Natural killer cell (primary cell): Measurements from ENCODE around the gene MPC1L. TPM values are rescaled to one million over a fixed set of nuclear protein-coding genes. Genes with fewer than 3 reads are reported as not detected.

Experiments
- ATAC-seq, 3 donors: fragments of 150-1000 bp in 2 of 3; fragments of 200-7000 bp in 1 of 3; cut with Tn5 transposase; 1 replicate in 1 of 3; 2 replicates in 2 of 3; pipeline ENCODE4 v1.10.0; 2021; ENCODE audit warnings: mild to moderate bottlenecking in 2 of 3, moderate library complexity in 2 of 3
- DNase-seq, 2 donors: peaks; one replicate each; pipeline versions ENCODE4 v3.0.0 to v3.0.0-alpha.2; 2013 to 2021; ENCODE audit warnings: mixed read lengths in 1 of 2
- H3K27ac ChIP-seq: one replicate; pipeline ENCODE4 v1.5.1; 2013; ENCODE audit warnings: mild to moderate bottlenecking, low read length
- H3K27me3 ChIP-seq: one replicate; pipeline ENCODE4 v1.6.1; 2013; ENCODE audit warnings: low read length; ENCODE audit not compliant: control insufficient read depth, insufficient read depth
- H3K36me3 ChIP-seq: one replicate; pipeline ENCODE4 v1.6.1; 2013; ENCODE audit warnings: low read length; ENCODE audit not compliant: control insufficient read depth, insufficient read depth
- H3K4me1 ChIP-seq: one replicate; pipeline ENCODE4 v1.6.1; 2013; ENCODE audit warnings: low read length; ENCODE audit not compliant: control insufficient read depth, insufficient read depth
- H3K4me3 ChIP-seq: one replicate; pipeline ENCODE4 v1.5.1; 2013; ENCODE audit warnings: low read length
- H3K9me3 ChIP-seq: one replicate; pipeline ENCODE4 v1.6.1; 2013; ENCODE audit warnings: low read length; ENCODE audit not compliant: control insufficient read depth, insufficient read depth
- H3K27ac Mint-ChIP-seq, 2 donors: one replicate each; pipeline ENCODE4 v1.8.0; 2022; ENCODE audit warnings: mild to moderate bottlenecking in 2 of 2, mixed read lengths in 2 of 2, moderate library complexity in 1 of 2
- H3K27me3 Mint-ChIP-seq, 2 donors: one replicate each; pipeline ENCODE4 v1.8.0; 2022; ENCODE audit warnings: low read depth in 2 of 2, mixed read lengths in 2 of 2
- H3K36me3 Mint-ChIP-seq: one replicate; pipeline ENCODE4 v1.8.0; 2022; ENCODE audit warnings: mixed read lengths
- H3K4me1 Mint-ChIP-seq, 2 donors: one replicate each; pipeline ENCODE4 v1.8.0; 2022; ENCODE audit warnings: mixed read lengths in 2 of 2
- H3K4me3 Mint-ChIP-seq: one replicate; pipeline ENCODE4 v1.8.0; 2022; ENCODE audit warnings: mild to moderate bottlenecking, moderate library complexity, mixed read lengths
- H3K9me3 Mint-ChIP-seq, 2 donors: one replicate each; pipeline ENCODE4 v1.8.0; 2022; ENCODE audit warnings: mixed read lengths in 2 of 2
- CTCF ChIP-seq: fragments of 200-600 bp; IDR thresholded peaks from one replicate; pipeline ENCODE4 v1.8.0; 2022; ENCODE audit warnings: antibody characterized with exemption
- WGBS: methylation state at CpG from one replicate; pipeline ENCODE4 v1.1.7; 2013; ENCODE audit warnings: missing lambda C conversion rate; ENCODE audit not compliant: insufficient coverage; 5-methylcytosine and 5-hydroxymethylcytosine counted together
- intact Hi-C: fragments of 100-400 bp; cut with micrococcal nuclease; formaldehyde crosslinking; loops from one replicate; pipeline ENCODE4 v1.14.2; 2022
- total RNA-seq, 4 donors: library from RNA; stranded (reverse); fragments of 120-200 nt in 1 of 4; gene quantifications; one replicate each; pipeline versions ENCODE4 v1.2.3 to v1.2.4, GENCODE V29; 2013 to 2022

The MPC1L gene
- total RNA-seq, 3 donors from 2014 or later (not counting 1 experiment from before 2014, with no cell fraction given), result not detected

- peaks cover 20% of the 10 kb centered on the region for H3K36me3 ChIP-seq
- no peaks in the 10 kb centered on the region for H3K27me3 Mint-ChIP-seq
- WGBS, result 100% methylated on average over 1 of the region's 4 CpGs
- H3K4me1 ChIP-seq, result no peaks in the 10 kb centered on the region
- H3K4me1 Mint-ChIP-seq, result no peaks in the 10 kb centered on the region
- no peak for TF ChIP-seq CTCF
- DNase-seq (no peak), ATAC-seq (no peak)
- no peak overlapping the region for H3K27ac ChIP-seq
- peaks cover 8% of the 10 kb centered on the region for H3K36me3 Mint-ChIP-seq
- intact Hi-C loops, result no loop called here
- H3K4me3 Mint-ChIP-seq, result no peak overlapping the region
- H3K27me3 ChIP-seq, result no peaks in the 10 kb centered on the region
- H3K9me3 ChIP-seq, result no peaks in the 10 kb centered on the region
- no peaks in the 10 kb centered on the region for H3K9me3 Mint-ChIP-seq
- H3K27ac Mint-ChIP-seq, result peak overlapping the region in 1 of 2 donors; percentile 50
- no peak overlapping the region for H3K4me3 ChIP-seq
Measured at GRCh38 chrX:40625294-40625693, 2.1 kb downstream of the MPC1L start.

DNA sequence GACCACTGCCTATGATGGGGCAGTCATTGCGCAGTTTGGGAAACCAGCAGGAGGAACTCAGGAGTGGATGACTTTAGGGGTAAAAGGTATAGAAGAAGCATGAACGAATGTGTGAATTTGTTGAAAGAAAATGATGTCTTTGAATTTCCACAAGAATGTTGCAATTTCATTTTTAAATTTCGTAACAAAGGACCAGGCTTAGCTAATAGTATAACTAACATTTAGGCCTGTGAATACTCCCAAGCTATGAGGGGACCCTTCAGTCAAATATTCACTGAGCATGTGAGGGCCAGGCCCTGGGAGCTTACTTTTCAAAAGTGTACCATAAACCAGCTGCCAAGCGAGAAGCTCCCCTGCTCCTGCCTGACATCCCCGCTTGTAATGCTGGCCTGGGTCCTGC lies 5.3 kb downstream of the MPC1L start:
- Mint-ChIP-seq H3K4me1 (peaks cover 5 to 14% of the 10 kb centered on the region in 2 donors), H3K27ac (no peak overlapping the region), H3K27me3 (no peaks in the 10 kb centered on the region), H3K36me3 (peaks cover 8% of the 10 kb centered on the region), H3K4me3 (no peak overlapping the region), H3K9me3 (no peaks in the 10 kb centered on the region)
- no peak for ATAC-seq
- no peak overlapping the region for H3K4me3 ChIP-seq
- intact Hi-C loops, result no loop called here
- DNase-seq, result no peak
- H3K27me3 ChIP-seq, result no peaks in the 10 kb centered on the region
- no peak overlapping the region for H3K27ac ChIP-seq
- peaks cover 41% of the 10 kb centered on the region for H3K36me3 ChIP-seq
- no peak for TF ChIP-seq CTCF
- WGBS, result 98% methylated on average over 5 of the region's 5 CpGs
- H3K4me1 ChIP-seq, result peaks cover 2% of the 10 kb centered on the region
- H3K9me3 ChIP-seq, result no peaks in the 10 kb centered on the region

- Mint-ChIP-seq H3K4me3 (no peak overlapping the region), H3K27me3 (no peaks in the 10 kb centered on the region), H3K4me1 (peaks cover 26 to 29% of the 10 kb centered on the region in 2 donors), H3K27ac (peak overlapping the region in 1 of 2 donors; percentile 47), H3K9me3 (no peaks in the 10 kb centered on the region), H3K36me3 (peaks cover 36% of the 10 kb centered on the region)
- no peaks in the 10 kb centered on the region for H3K27me3 ChIP-seq
- H3K9me3 ChIP-seq, result no peaks in the 10 kb centered on the region
- H3K36me3 ChIP-seq, result peaks cover 77% of the 10 kb centered on the region
- H3K27ac ChIP-seq, result no peak overlapping the region
- ATAC-seq (no peak), DNase-seq (no peak)
- H3K4me1 ChIP-seq, result peaks cover 2% of the 10 kb centered on the region
- whole genome bisulfite sequencing, result 88% methylated on average over 4 of the region's 4 CpGs
- H3K4me3 ChIP-seq, result no peak overlapping the region
- no peak for TF ChIP-seq CTCF
- intact Hi-C loops, result no loop called here
Measured at GRCh38 chrX:40632199-40632598, 9.0 kb downstream of the MPC1L start.

GRCh38 chrX:40637687-40638086 lies 14.5 kb downstream of the MPC1L start:
- Histone ChIP-seq H3K27me3 (no peaks in the 10 kb centered on the region), H3K27ac (no peak overlapping the region), H3K4me3 (no peak overlapping the region), H3K36me3 (peaks cover 74% of the 10 kb centered on the region), H3K9me3 (no peaks in the 10 kb centered on the region), H3K4me1 (peaks cover 9% of the 10 kb centered on the region)
- H3K27ac Mint-ChIP-seq, result peak overlapping the region in 1 of 2 donors; percentile 61
- H3K4me1 Mint-ChIP-seq, result peaks cover 35 to 44% of the 10 kb centered on the region in 2 donors
- no peaks in the 10 kb centered on the region for H3K9me3 Mint-ChIP-seq
- TF ChIP-seq CTCF, result no peak
- H3K4me3 Mint-ChIP-seq, result no peak overlapping the region
- H3K27me3 Mint-ChIP-seq, result no peaks in the 10 kb centered on the region
- intact Hi-C loops, result no loop called here
- DNase-seq, result no peak
- peaks cover 28% of the 10 kb centered on the region for H3K36me3 Mint-ChIP-seq
- 100% methylated on average over 2 of the region's 3 CpGs for WGBS
- ATAC-seq, result no peak
